ENCODE measurements around the gene EMC10.
"Not testable (repeated sequence)": the region's sequence is repeated elsewhere in the genome, so short reads cannot be mapped to it uniquely, and the experiment has no call there.

DNA sequence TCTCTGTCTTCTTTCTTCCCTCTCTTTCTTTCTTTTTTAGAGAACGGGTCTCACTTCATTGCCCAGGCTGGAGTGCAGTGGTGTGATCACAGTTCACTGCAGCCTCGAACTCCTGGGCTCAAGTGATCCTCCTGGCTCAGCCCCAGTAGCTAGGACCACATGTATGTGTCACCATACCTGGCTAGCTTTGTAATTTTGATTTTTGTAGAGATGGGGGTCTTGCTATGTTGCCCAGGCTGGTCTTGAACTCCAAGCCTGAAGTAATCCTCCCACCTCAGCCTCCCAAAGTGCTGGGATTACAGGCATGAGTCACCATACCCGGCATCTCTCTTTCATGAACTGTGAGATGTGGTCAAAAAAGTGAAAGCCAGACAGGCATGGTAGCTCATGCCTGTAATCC is 3.0 kb upstream of the EMC10 start:
- TF ChIP-seq, protein P1, sequence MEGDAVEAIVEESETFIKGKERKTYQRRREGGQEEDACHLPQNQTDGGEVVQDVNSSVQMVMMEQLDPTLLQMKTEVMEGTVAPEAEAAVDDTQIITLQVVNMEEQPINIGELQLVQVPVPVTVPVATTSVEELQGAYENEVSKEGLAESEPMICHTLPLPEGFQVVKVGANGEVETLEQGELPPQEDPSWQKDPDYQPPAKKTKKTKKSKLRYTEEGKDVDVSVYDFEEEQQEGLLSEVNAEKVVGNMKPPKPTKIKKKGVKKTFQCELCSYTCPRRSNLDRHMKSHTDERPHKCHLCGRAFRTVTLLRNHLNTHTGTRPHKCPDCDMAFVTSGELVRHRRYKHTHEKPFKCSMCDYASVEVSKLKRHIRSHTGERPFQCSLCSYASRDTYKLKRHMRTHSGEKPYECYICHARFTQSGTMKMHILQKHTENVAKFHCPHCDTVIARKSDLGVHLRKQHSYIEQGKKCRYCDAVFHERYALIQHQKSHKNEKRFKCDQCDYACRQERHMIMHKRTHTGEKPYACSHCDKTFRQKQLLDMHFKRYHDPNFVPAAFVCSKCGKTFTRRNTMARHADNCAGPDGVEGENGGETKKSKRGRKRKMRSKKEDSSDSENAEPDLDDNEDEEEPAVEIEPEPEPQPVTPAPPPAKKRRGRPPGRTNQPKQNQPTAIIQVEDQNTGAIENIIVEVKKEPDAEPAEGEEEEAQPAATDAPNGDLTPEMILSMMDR (conservative IDR thresholded peaks at IDR 0.05; ENCODE audit: low read length), result not testable (repeated sequence)
- TF ChIP-seq EZH2phosphoT487 (IDR thresholded peaks at IDR 0.05; ENCODE audit: borderline replicate concordance, low read depth, low read length), result not testable (repeated sequence)
